Mesothelial cell of epicardium (in vitro differentiated cells): ENCODE results near the gene LY6G5B. TPM values are rescaled to one million over a fixed set of nuclear protein-coding genes. Genes with fewer than 3 reads are reported as not detected.

Source experiments
- DNase-seq, 2 experiments: peaks; one replicate each; pipeline ENCODE4 v3.0.0; 2021; ENCODE audit warnings: low spot score in 2 of 2; ENCODE audit not compliant: unreplicated experiment in 2 of 2
- H3K27ac Mint-ChIP-seq: 2 replicates; pipeline ENCODE4 v1.8.0; 2021; ENCODE audit warnings: mixed read lengths
- H3K27me3 Mint-ChIP-seq: 2 replicates; pipeline ENCODE4 v1.8.0; 2021; ENCODE audit warnings: low read depth, mixed read lengths
- H3K36me3 Mint-ChIP-seq: 2 replicates; pipeline ENCODE4 v1.8.0; 2021; ENCODE audit warnings: mixed read lengths
- H3K4me1 Mint-ChIP-seq: 2 replicates; pipeline ENCODE4 v1.8.0; 2021; ENCODE audit warnings: mixed read lengths
- H3K4me3 Mint-ChIP-seq: 2 replicates; pipeline ENCODE4 v1.8.0; 2021; ENCODE audit warnings: mild to moderate bottlenecking, moderate library complexity, mixed read lengths
- H3K9me3 Mint-ChIP-seq: 2 replicates; pipeline ENCODE4 v1.8.0; 2021; ENCODE audit warnings: mixed read lengths
- CTCF ChIP-seq: fragments of 200-600 bp; sonication (generic); IDR thresholded peaks from one replicate; pipeline ENCODE4 v1.5.0; 2021; ENCODE audit warnings: antibody characterized with exemption; ENCODE audit not compliant: unreplicated experiment
- total RNA-seq: library from RNA; stranded (reverse); gene quantifications from 3 replicates; pipeline ENCODE4 v1.2.1, GENCODE V29; 2021

LY6G5B gene
- total RNA-seq, 1 donor from 2014 or later = 36.5 TPM

DNA sequence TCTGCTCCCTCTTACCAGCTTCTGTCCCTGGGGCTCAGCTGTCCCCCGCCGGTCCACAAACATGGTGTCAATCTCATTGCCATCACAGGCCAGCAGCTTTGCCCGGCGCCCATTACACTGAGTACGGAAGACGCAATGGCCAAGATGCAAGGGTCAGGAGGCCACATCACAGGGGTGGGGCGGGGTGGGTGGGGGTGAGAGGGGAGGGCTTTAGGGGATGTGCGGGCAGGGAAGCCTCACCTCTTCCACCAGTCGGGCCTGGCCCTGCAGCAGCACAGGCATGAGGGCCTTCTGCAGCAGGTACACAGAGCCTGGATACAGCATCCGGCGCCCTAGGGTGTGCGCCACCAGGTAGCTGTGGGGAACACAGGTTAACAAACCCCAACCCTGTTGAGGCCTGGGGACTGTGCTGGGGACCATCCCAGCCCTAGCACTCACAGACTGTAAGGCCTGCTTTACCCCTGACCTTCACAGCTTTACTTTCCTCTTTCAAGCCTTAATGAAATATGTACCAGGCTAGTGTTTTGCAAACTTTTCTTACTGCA, 21.9 kb downstream of the LY6G5B start:
- Mint-ChIP-seq H3K4me3 (no peak overlapping the region), H3K27me3 (no peaks in the 10 kb centered on the region), H3K27ac (no peak overlapping the region), H3K9me3 (no peaks in the 10 kb centered on the region), H3K4me1 (peaks cover 8% of the 10 kb centered on the region), H3K36me3 (peaks cover 28% of the 10 kb centered on the region)
- no peak for DNase-seq
- no peak for TF ChIP-seq CTCF

DNA sequence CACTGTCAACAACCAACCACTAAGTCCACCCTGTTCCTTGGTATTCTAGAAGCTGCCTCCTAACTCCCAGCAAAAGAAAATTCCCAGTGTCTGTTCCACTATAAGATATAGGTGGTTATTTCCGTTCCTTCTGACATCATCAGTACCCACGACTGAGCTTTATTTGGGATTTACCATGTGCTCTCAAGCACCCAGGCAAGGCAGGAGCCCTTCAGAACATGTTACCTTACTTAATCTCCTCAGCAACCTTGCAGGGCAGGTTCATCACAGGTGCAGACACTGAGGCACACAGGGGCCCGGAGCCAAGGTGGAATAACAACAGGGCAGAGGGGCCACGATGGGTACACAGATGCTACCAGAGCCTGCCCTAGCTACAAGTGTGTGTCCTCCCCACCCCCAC, 22.6 kb downstream of the LY6G5B start:
- no peaks in the 10 kb centered on the region for H3K9me3 Mint-ChIP-seq
- no peak for TF ChIP-seq CTCF
- peaks cover 29% of the 10 kb centered on the region for H3K36me3 Mint-ChIP-seq
- H3K27ac Mint-ChIP-seq = no peak overlapping the region
- peaks cover 11% of the 10 kb centered on the region for H3K4me1 Mint-ChIP-seq
- H3K27me3 Mint-ChIP-seq = no peaks in the 10 kb centered on the region
- DNase-seq = no peak
- no peak overlapping the region for H3K4me3 Mint-ChIP-seq

- Mint-ChIP-seq H3K27me3 (no peaks in the 10 kb centered on the region), H3K36me3 (peaks cover 24% of the 10 kb centered on the region), H3K4me1 (peaks cover 15% of the 10 kb centered on the region), H3K9me3 (no peaks in the 10 kb centered on the region), H3K27ac (no peak overlapping the region), H3K4me3 (no peak overlapping the region)
- DNase-seq = no peak
- no peak for TF ChIP-seq CTCF
Observed at GRCh38 chr6:31692886-31693285, 23.1 kb downstream of the LY6G5B start.

DNA sequence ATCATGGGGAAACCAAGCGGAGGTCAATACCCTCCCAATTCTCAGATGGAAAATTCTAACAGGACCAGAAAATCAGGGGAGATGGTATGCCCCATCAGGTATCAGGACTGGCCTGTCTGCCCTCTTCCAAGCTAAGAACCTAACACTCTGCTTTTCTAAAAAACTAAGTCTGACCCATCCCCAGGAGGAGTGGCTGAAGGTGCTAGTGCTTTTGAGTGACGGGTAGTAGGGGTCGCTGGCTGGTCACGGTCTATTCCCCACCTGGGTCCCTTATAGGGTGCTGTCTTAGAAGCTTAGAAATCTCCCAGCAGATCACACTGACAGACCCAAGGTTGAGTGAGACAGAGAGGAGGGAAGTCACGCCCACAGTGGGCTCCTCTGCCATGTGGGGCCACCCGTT, 23.8 kb downstream of the LY6G5B start:
- Mint-ChIP-seq H3K27ac (no peak overlapping the region), H3K27me3 (no peaks in the 10 kb centered on the region), H3K9me3 (no peaks in the 10 kb centered on the region), H3K36me3 (peaks cover 24% of the 10 kb centered on the region), H3K4me3 (no peak overlapping the region), H3K4me1 (peaks cover 15% of the 10 kb centered on the region)
- DNase-seq = no peak
- TF ChIP-seq CTCF = no peak

DNA sequence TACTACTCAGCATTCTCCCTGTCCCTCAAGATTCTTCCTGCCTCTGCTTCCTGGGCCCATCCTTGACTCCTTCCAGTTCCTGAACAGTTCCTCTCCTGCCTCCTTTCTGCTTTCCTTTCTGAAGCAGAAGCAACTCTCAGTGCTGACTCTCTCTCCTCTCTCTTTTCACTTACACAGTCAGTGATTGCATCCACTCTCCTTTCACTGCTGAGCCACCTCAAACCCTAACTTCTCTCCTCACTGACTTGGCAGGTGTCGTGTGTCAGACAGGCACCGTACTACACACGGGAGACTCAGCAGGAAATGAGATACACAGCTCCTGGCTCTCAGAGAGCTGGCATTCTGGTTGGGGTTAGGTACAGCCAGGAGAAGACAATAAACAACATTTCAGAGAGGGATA, 27.8 kb downstream of the LY6G5B start:
- H3K4me3 Mint-ChIP-seq = no peak overlapping the region
- peak overlapping the region; percentile 36 for H3K27ac Mint-ChIP-seq
- no peaks in the 10 kb centered on the region for H3K9me3 Mint-ChIP-seq
- peaks cover 25% of the 10 kb centered on the region for H3K4me1 Mint-ChIP-seq
- DNase-seq = no peak
- TF ChIP-seq CTCF = no peak
- H3K36me3 Mint-ChIP-seq = peaks cover 14% of the 10 kb centered on the region
- H3K27me3 Mint-ChIP-seq = no peaks in the 10 kb centered on the region
